ENCODE data around the gene CRELD2.

Gene CRELD2

DNA sequence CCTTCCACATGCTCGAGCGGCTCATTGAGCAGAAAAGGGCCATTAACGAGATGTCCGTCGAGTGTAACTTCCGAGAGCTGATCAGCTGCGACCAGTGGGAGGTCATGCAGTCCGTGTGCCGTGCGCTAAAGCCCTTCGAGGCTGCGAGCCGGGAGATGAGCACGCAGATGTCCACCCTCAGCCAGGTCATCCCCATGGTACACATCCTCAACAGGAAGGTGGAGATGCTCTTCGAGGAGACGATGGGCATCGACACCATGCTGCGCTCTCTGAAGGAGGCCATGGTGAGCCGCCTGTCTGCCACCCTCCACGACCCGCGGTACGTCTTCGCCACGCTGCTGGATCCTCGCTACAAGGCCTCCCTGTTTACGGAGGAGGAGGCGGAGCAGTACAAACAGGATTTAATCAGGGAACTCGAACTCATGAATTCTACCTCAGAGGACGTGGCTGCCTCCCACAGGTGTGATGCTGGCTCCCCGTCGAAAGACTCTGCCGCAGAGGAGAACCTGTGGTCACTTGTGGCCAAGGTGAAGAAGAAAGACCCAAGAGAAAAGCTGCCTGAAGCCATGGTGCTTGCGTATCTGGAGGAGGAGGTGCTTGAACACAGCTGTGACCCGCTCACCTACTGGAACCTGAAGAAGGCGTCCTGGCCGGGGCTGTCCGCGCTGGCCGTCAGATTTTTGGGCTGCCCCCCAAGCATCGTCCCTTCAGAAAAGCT, 31.9 kb upstream of the CRELD2 start:
- TF ChIP-seq TAF1 (IDR thresholded peaks at IDR 0.05; ENCODE audit: borderline replicate concordance, insufficient read depth, low read length) (no peak), FOXP2 (optimal IDR thresholded peaks at IDR 0.05; ENCODE audit: borderline replicate concordance, extremely low read depth, extremely low read length, insufficient read depth) (no peak), POLR2AphosphoS5 (IDR thresholded peaks at IDR 0.05; ENCODE audit: low read depth, low read length) (no peak)
- TF ChIP-seq, protein P1, sequence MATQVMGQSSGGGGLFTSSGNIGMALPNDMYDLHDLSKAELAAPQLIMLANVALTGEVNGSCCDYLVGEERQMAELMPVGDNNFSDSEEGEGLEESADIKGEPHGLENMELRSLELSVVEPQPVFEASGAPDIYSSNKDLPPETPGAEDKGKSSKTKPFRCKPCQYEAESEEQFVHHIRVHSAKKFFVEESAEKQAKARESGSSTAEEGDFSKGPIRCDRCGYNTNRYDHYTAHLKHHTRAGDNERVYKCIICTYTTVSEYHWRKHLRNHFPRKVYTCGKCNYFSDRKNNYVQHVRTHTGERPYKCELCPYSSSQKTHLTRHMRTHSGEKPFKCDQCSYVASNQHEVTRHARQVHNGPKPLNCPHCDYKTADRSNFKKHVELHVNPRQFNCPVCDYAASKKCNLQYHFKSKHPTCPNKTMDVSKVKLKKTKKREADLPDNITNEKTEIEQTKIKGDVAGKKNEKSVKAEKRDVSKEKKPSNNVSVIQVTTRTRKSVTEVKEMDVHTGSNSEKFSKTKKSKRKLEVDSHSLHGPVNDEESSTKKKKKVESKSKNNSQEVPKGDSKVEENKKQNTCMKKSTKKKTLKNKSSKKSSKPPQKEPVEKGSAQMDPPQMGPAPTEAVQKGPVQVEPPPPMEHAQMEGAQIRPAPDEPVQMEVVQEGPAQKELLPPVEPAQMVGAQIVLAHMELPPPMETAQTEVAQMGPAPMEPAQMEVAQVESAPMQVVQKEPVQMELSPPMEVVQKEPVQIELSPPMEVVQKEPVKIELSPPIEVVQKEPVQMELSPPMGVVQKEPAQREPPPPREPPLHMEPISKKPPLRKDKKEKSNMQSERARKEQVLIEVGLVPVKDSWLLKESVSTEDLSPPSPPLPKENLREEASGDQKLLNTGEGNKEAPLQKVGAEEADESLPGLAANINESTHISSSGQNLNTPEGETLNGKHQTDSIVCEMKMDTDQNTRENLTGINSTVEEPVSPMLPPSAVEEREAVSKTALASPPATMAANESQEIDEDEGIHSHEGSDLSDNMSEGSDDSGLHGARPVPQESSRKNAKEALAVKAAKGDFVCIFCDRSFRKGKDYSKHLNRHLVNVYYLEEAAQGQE (IDR thresholded peaks at IDR 0.05; ENCODE audit: insufficient read depth in 1 of 2, low read depth in 2 of 2, low read length in 2 of 2): no peak

DNA sequence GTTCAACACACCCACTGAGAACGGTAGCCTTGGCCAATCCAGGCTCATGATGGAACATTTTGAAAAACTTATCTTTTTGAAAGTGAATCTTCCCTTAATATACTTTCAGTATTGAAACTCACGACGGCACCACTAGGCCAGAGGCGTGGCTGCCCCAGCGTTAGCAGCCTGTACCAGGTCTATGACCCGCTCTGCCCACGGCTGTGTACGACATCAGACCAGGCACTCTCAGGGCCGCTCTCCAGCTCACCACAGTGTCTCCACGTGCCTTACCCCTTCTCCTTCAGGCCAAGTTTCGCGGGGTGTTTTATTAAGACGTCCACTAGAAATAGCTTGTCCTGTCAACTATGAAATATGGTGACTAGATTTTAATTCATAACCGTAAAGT, 31.4 kb upstream of the CRELD2 start:
- TF ChIP-seq TAF1 (IDR thresholded peaks at IDR 0.05; ENCODE audit: borderline replicate concordance, insufficient read depth, low read length) (no peak), FOXP2 (optimal IDR thresholded peaks at IDR 0.05; ENCODE audit: borderline replicate concordance, extremely low read depth, extremely low read length, insufficient read depth) (no peak), SIN3A (IDR thresholded peaks at IDR 0.05; ENCODE audit: borderline replicate concordance, insufficient read depth, low read length) (no peak), POLR2AphosphoS5 (IDR thresholded peaks at IDR 0.05; ENCODE audit: low read depth, low read length) (no peak)
- TF ChIP-seq, protein P1 (IDR thresholded peaks at IDR 0.05; ENCODE audit: insufficient read depth in 1 of 2, low read depth in 2 of 2, low read length in 2 of 2): no peak

DNA sequence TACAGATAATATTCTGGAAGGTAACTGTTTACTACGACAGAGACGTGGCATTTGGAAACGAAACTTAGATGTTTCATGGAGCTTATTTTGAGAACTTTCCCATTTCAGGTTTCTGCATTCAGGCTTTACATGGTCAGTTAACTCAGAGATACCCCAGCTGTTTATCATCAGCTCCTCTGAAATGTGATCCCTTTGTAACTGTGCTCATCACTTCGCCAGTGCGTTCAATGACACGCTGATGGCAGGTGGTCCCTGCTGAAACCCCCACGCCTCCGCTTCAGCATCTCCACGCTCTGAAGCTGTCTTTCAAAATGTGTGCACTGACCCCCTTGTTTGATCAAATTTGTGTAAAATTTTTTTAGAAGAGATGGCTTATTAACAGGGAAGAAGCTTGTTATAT, 30.7 kb upstream of the CRELD2 start:
- TF ChIP-seq, protein P1 (IDR thresholded peaks at IDR 0.05; ENCODE audit: insufficient read depth in 1 of 2, low read depth in 2 of 2, low read length in 2 of 2): no peak
- TF ChIP-seq POLR2AphosphoS5 (IDR thresholded peaks at IDR 0.05; ENCODE audit: low read depth, low read length): no peak
- no peak for TF ChIP-seq FOXP2 (optimal IDR thresholded peaks at IDR 0.05; ENCODE audit: borderline replicate concordance, extremely low read depth, extremely low read length, insufficient read depth)
- no peak for TF ChIP-seq SIN3A (IDR thresholded peaks at IDR 0.05; ENCODE audit: borderline replicate concordance, insufficient read depth, low read length)

DNA sequence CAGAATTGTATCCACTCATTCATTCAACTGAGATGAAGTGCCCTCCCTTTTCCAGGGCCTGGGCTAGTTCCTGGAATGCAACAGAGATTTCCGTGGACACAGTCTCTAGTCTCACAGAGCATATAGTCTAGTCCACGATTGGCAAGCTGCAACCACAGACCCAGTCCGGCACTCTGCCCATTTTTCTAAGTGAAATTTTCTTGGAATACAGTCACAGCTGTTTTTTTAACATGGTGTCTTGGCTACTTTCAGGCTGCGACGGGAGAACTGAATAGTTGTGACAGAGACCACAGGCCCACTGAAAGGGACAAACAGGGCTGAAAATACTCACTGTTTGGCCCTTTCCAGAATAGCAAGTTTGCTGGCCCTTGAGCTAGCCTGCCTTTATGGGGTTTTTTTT, 29.4 kb upstream of the CRELD2 start:
- TF ChIP-seq SIN3A (IDR thresholded peaks at IDR 0.05; ENCODE audit: borderline replicate concordance, insufficient read depth, low read length): no peak
- no peak for TF ChIP-seq FOXP2 (optimal IDR thresholded peaks at IDR 0.05; ENCODE audit: borderline replicate concordance, extremely low read depth, extremely low read length, insufficient read depth)
- TF ChIP-seq, protein P1 (IDR thresholded peaks at IDR 0.05; ENCODE audit: insufficient read depth in 1 of 2, low read depth in 2 of 2, low read length in 2 of 2): no peak
- TF ChIP-seq TAF1 (IDR thresholded peaks at IDR 0.05; ENCODE audit: borderline replicate concordance, insufficient read depth, low read length): no peak
- TF ChIP-seq POLR2AphosphoS5 (IDR thresholded peaks at IDR 0.05; ENCODE audit: low read depth, low read length): no peak

Data from PFSK-1 (cell line).